K562 (cell line): ENCODE results near the gene FAM219B. TPM values are rescaled to one million over a fixed set of nuclear protein-coding genes. Genes with fewer than 3 reads are reported as not detected.
A peak's percentile ranks its signal among the peaks of the same experiment; 100 is the strongest.

ENCODE experiments used
- CBX1 ChIP-seq: sonication (generic); IDR thresholded peaks from 2 replicates; pipeline ENCODE4 v1.6.1; 2016; ENCODE audit warnings: antibody characterized with exemption, low read depth, mild to moderate bottlenecking
- DPF2 ChIP-seq: fragments of 450-650 bp; IDR thresholded peaks from 2 replicates; pipeline ENCODE4 v1.6.1; 2016
- FOXK2 ChIP-seq, 2 experiments: fragments of 450-650 bp; IDR thresholded peaks in 1 of 2; conservative IDR thresholded peaks in 1 of 2; 2 replicates each; pipeline ENCODE4 v1.6.1; 2016; ENCODE audit warnings: low read depth in 2 of 2, mild to moderate bottlenecking in 1 of 2
- GABPA ChIP-seq: fragments of 200-800 bp; sonication (Bioruptor generic); conservative IDR thresholded peaks from 2 replicates; pipeline ENCODE4 v1.6.1; 2016; ENCODE audit warnings: low read depth, missing genetic modification characterization, missing compliant biosample characterization
- HMG20B ChIP-seq: fragments of 250-450 bp; sonication (Bioruptor Pico); IDR thresholded peaks from 2 replicates; pipeline ENCODE4 v1.5.0; 2021; ENCODE audit warnings: mild to moderate bottlenecking
- HNRNPLL ChIP-seq: fragments of 200-400 bp; formaldehyde crosslinking; IDR thresholded peaks from 2 replicates; pipeline ENCODE4 v1.6.1; 2017; ENCODE audit warnings: low read length, low read depth, mild to moderate bottlenecking; ENCODE audit not compliant: poor library complexity, severe bottlenecking
- ID3 ChIP-seq, 2 experiments: fragments of 250-450 bp in 1 of 2; fragments of 450-650 bp in 1 of 2; sonication (Bioruptor Pico) in 1 of 2; IDR thresholded peaks; 2 replicates each; pipeline versions ENCODE4 v1.6.1 to v1.8.0; 2016 to 2021; ENCODE audit warnings: mild to moderate bottlenecking in 2 of 2, moderate library complexity in 2 of 2, missing compliant biosample characterization in 1 of 2, missing genetic modification characterization in 1 of 2
- RB1 ChIP-seq: fragments of 450-650 bp; IDR thresholded peaks from 2 replicates; pipeline ENCODE4 v1.6.1; 2017; ENCODE audit warnings: low read depth, mild to moderate bottlenecking
- RNF2 ChIP-seq: sonication (generic); IDR thresholded peaks from 2 replicates; pipeline ENCODE4 v1.6.1; 2016
- RNF219 ChIP-seq: fragments of 250-450 bp; sonication (Bioruptor Pico); IDR thresholded peaks from 2 replicates; pipeline ENCODE4 v1.5.0; 2022; ENCODE audit warnings: mild to moderate bottlenecking
- SIN3A ChIP-seq, 2 experiments: fragments of 150-350 bp in 1 of 2; IDR thresholded peaks; 2 replicates each; pipeline ENCODE4 v1.6.1; 2011 to 2016; ENCODE audit warnings: borderline replicate concordance in 2 of 2, low read depth in 2 of 2, low read length in 2 of 2, mild to moderate bottlenecking in 2 of 2, moderate library complexity in 2 of 2; ENCODE audit not compliant: control insufficient read depth in 1 of 2
- UBTF ChIP-seq, 2 experiments: IDR thresholded peaks; 2 replicates each; pipeline ENCODE4 v1.6.1; 2012; ENCODE audit warnings: improper control_type of control experiment in 2 of 2, low read depth in 2 of 2, low read length in 2 of 2, borderline replicate concordance in 1 of 2
- ZBTB11 ChIP-seq, 3 experiments: fragments of 200-800 bp in 1 of 3; fragments of 250-450 bp in 1 of 3; fragments of 450-650 bp in 1 of 3; sonication (Bioruptor Pico) in 1 of 3; sonication (Bioruptor generic) in 1 of 3; formaldehyde crosslinking in 1 of 3; IDR thresholded peaks; 2 replicates each; pipeline versions ENCODE4 v1.6.1 to v1.8.0; 2016 to 2022; ENCODE audit warnings: mild to moderate bottlenecking in 2 of 3, missing genetic modification characterization in 2 of 3, missing compliant biosample characterization in 1 of 3, moderate library complexity in 1 of 3
- ZNF165 ChIP-seq: fragments of 250-450 bp; sonication (Bioruptor Pico); IDR thresholded peaks from 2 replicates; pipeline ENCODE4 v1.4.0; 2020; ENCODE audit warnings: borderline replicate concordance
- ZNF175 ChIP-seq: fragments of 200-800 bp; sonication (Bioruptor generic); IDR thresholded peaks from 2 replicates; pipeline ENCODE4 v1.6.1; 2016; ENCODE audit warnings: low read depth, mild to moderate bottlenecking, missing genetic modification characterization, missing compliant biosample characterization
- ZNF224 ChIP-seq: sonication (generic); formaldehyde crosslinking; IDR thresholded peaks from 2 replicates; pipeline ENCODE4 v1.8.0; 2022; ENCODE audit warnings: mild to moderate bottlenecking, missing genetic modification reagents
- ZNF696 ChIP-seq: fragments of 250-450 bp; sonication (Bioruptor Pico); conservative IDR thresholded peaks from 2 replicates; pipeline ENCODE4 v1.4.0; 2020; ENCODE audit warnings: mild to moderate bottlenecking, moderate library complexity
- polyA plus RNA-seq, 8 experiments: library from polyadenylated mRNA; depleted of rRNA in 4 of 8; stranded (reverse) in 5 of 8; unstranded in 3 of 8; fragments of >200 nt; fragmentation: Nextera tagmentation in 2 of 8; fragmentation: Illumina TruSeq in 1 of 8; extraction: Ambion mirVana in 2 of 8; extraction: Trizol in 1 of 8; gene quantifications; 2 replicates each; pipeline versions ENCODE4 v1.2.1 to v1.2.3, GENCODE V29; 2011 to 2014; ENCODE audit warnings: inconsistent platforms in 1 of 8, missing spikeins in 1 of 8
- total RNA-seq, 7 experiments: library from RNA; depleted of rRNA in 6 of 7; stranded (reverse); fragments of >200 nt in 6 of 7; fragmentation: Illumina TruSeq in 2 of 7; extraction: Trizol in 2 of 7; gene quantifications; 2 replicates each; pipeline versions ENCODE4 v1.2.1 to v1.2.3, GENCODE V29; 2011 to 2021; ENCODE audit warnings: low replicate concordance in 1 of 7

FAM219B gene
- total and polyA plus RNA-seq, 9 of the 15 experiments (the other 6 are each of a cell fraction or from before 2014, with no cell fraction given) = 6.8 to 50.4 (median 29.4) TPM

- peak; percentile 56 for TF ChIP-seq GABPA (tag)
- TF ChIP-seq ZNF224 = 0 out of 2 replicates have a peak, but pooled peaks have one; percentile 42
- TF ChIP-seq RNF219 (CRISPR knock-in tag) = no peak
- 0 out of 2 replicates have a peak, but pooled peaks have one; percentile 47 for TF ChIP-seq ZNF165 (CRISPR knock-in tag)
- peak; percentile 19; the same call in 1 of the 2 replicates for TF ChIP-seq RB1
- TF ChIP-seq HNRNPLL = peak; percentile 14
- peak; percentile 29 to 50; a peak in 1 of 4 replicates for TF ChIP-seq SIN3A (IDR thresholded peaks at IDR 0.05; ENCODE audit: borderline replicate concordance in 2 of 2, control insufficient read depth in 1 of 2, low read depth in 2 of 2, low read length in 2 of 2)
- 0 out of 2 replicates have a peak, but pooled peaks have one; percentile 12 for TF ChIP-seq DPF2
- peak in 1 of 3 experiments; percentile 65; a peak in 2 of 6 replicates for TF ChIP-seq ZBTB11 (CRISPR knock-in tag; IDR thresholded peaks at IDR 0.05)
- no peak for TF ChIP-seq HMG20B
- peak in 1 of 2 experiments; percentile 9; a peak in 1 of 4 replicates for TF ChIP-seq FOXK2 (conservative IDR thresholded peaks at IDR 0.05 in 1 of 2, IDR thresholded peaks at IDR 0.05 in 1 of 2; ENCODE audit: low read depth in 2 of 2)
- TF ChIP-seq RNF2 = peak; percentile 50; the same call in 1 of the 2 replicates
- TF ChIP-seq CBX1 = 0 out of 2 replicates have a peak, but pooled peaks have one; percentile 13
- TF ChIP-seq ZNF696 (CRISPR knock-in tag) = 0 out of 2 replicates have a peak, but pooled peaks have one; percentile 33
- peak in 1 of 2 experiments; percentile 44; a peak in 1 of 4 replicates for TF ChIP-seq UBTF (IDR thresholded peaks at IDR 0.05; ENCODE audit: borderline replicate concordance in 1 of 2, low read depth in 2 of 2, low read length in 2 of 2)
- TF ChIP-seq ZNF175 (CRISPR knock-in tag) = peak; percentile 45; the same call in 1 of the 2 replicates
- no peak for TF ChIP-seq ID3 (CRISPR knock-in tag; IDR thresholded peaks at IDR 0.05)
- TF ChIP-seq ID3 (tag; IDR thresholded peaks at IDR 0.05) = peak; percentile 68
Measured at GRCh38 chr15:74889390-74889882, 17.2 kb downstream of the FAM219B start (continued).
